CD4-positive, alpha-beta T cell treated with Interleukin-12 subunit alpha and Interleukin-12 subunit beta, for 1 hour (primary cell): Measurements from ENCODE around the gene PRRG4.
"Not testable (repeated sequence)": the region's sequence is repeated elsewhere in the genome, so short reads cannot be mapped to it uniquely, and the experiment has no call there.

Source experiments
- DNase-seq: peaks from one replicate; pipeline ENCODE4 v3.0.0-alpha.2; 2020

PRRG4 gene

DNA sequence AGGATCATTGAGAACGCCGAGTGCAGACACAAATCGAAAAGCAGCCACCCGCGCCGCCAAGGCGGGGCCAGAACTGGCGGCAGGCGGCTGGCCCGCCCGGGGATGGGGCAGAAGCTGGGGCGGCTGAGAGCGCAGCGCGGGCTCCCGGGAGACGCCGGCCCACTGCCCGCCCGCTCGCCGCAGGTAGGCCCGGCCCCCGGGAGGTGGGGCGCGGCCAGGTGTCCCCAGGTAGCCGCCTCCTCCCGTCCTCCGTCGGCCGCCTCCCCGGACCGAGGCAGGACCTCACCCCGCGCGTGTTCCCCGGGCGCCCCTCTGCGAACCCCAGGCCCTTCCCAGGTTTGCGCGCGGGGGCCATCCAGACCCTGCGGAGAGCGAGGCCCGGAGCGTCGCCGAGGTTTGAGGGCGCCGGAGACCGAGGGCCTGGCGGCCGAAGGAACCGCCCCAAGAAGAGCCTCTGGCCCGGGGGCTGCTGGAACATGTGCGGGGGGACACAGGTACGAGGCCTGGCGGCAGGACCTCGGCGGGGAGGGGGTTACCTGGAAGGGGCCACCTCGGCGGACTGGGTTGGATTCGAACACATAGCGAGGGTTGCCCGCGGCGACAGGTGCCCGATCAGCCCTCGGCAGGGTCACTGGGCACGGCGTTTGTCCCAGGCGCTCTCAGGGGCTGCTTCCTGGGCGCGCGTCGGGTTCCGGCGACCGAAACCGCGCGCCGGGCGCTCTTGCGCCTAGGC lies at the start of gene PRRG4:
TSS of gene PRRG4 (plus strand) at position 248 of the 733 bp plus-strand sequence. CDS start 603 bp downstream, outside the sequence.
- DNase-seq = peak; percentile 21

GRCh38 chr11:32780839-32781238 lies 48.9 kb upstream of the PRRG4 start:
- not testable (repeated sequence) for DNase-seq

DNA sequence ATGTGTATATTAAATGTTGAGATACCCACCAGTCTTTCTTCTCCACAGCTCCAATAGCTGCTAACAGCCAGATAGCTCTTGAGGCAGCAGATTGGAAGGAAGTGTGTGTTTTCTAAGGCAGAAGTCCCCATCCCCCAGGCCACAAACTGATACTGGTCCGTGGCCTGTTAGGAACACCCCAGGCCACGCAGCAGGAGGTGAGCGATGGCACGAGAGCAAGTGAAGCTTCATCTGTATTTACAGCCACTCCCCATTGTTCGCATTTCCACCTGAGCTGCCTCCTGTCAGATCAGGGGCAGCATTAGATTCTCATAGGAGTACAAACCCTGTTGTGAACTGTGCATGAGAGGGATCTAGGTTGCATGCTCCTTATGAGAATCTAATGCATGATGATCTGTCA lies 48.0 kb upstream of the PRRG4 start:
- no peak for DNase-seq

- DNase-seq = no peak
Measured at GRCh38 chr11:32785262-32785661, 44.5 kb upstream of the PRRG4 start.

DNA sequence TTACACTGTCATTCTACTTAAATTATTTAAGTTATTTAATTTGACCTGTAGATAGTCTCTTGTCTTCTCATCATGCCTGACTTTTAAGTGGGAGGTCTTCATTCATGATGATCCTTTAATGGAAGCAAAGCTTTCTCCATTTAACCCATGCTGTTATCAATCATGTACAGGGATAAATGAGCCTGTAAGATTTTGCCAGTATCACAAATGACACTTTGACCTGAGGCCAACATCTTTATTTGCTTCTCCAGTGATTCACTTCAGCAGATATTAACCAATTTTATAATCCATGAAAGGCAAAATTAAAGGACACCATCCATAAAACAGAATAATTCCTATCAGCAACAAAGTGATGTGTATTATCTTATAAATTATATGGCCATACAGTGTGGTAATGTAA lies 42.9 kb upstream of the PRRG4 start:
- no peak for DNase-seq

DNA sequence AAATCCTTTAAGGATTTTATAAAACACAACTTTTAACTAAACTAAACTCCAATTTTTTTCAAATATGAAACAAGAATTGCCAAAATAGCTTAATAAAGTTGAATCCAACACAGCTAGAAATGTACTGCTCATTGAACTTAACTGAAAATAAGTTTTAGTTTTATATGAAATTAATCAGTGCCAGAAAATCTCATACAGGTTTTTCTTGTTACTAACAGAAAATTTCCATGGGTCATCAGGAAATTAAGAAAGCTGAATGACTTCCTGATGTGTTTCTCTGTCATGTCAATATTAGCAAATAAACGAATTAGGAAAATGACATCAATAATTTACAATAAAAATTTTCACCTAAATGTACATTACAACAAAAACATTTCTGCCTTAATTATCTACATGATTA lies 38.8 kb upstream of the PRRG4 start:
- no peak for DNase-seq

DNA sequence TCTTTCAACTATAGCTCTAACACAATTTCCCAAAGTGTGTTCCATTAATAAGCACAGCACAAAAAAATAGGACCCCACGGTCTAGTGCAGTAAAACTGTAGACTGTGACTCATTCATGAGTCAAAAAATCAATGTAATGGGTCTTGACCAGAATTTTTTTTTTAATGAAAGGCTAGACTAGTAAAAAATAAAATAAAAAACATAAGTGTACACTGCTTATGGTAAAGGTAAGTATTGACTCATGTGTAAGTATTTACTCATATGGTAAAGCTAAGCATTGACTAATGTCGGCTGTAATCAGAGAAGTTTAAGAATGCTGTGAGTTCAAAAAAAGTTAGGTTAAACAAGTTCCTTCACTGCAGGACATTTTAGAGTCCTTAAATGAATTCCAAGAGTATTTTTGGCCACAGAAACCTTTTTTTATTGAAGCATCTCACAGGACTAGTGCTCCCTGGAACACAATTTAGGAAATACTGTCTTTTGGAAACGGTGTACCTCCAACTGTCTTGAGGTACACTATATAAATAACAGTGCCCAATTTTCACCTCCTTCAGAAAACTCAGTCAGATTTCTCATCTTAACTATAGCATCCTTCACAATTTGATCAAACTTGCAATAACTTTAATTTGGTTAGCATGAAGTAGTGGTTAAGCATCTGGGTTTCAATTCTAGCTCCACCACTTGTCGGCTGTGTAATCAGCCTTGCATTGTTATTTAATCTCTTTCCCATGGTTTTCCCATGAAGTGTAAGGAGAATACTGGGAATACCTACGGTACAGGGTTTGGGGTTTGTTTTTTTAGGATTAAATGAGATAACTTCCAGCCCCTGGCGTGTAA lies 37.4 kb upstream of the PRRG4 start:
- no peak for DNase-seq

DNA sequence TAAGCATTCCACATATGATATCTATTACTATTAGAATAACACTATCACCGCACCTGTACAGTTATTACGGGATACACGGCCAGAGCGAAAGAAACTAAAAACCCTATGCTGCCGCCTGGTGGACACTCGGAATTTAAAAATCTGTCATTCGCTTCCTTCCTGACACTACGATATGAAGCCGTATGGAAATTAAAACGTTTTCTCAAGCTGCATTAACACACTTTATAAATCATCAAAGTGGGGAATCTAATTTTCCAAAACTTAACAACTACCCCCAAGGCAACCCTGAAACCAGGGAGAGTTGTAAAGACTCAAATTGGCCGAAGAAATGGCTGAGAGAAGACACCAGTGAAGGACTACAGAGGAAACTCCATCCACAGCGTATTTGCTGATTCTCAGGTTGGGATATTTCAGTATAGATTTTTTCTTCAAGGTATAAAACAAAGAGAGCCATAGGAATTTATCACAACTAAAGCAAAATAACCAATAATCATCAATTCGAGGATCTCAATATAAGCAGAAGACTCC lies 36.7 kb upstream of the PRRG4 start:
- DNase-seq = peak; percentile 60

DNA sequence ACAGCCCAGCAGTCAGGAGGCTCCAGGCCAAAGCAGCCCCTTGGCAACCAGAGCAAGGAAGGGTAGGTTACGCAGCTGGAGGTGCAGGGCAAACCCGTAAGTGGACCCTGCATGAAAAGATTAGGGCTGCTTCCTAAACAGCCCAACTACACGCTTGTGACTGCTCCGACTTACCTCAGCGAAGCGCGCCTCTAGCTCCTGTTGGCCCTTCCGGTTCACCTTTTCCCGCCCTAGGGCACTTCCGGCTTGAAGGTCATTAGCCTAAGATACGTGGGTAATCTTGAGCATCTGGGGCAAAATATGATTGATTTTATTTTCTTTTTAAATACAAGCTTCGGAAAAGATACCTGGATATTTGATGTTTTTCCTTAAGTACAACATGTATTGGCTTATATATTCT lies 35.3 kb upstream of the PRRG4 start, which contains the start of gene CCDC73:
TSS of gene CCDC73 (minus strand) at position 224 of the 400 bp plus-strand sequence. CDS start 34,419 bp downstream, outside the sequence.
- no peak for DNase-seq

DNA sequence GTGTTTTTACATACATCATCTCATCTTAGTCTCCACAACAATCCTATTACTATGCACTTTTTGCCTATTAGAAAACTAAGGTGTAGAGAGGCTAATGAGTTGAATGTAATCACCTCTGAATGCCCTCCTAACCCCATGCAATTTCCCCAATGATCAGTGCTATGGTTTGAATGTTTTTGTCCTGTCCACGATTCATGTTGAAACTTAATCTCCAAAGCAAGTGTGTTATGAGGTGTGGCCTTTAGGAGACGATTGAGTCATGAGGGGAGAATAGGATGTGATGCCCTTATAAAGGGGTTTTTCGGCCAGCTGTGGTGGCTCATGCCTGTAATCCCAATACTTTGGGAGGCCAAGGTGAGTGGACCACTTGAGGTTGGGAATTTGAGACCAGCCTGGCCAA lies 33.3 kb upstream of the PRRG4 start:
- no peak for DNase-seq

GRCh38 chr11:32809313-32809712 lies 20.4 kb upstream of the PRRG4 start:
- DNase-seq = peak; percentile 36

DNA sequence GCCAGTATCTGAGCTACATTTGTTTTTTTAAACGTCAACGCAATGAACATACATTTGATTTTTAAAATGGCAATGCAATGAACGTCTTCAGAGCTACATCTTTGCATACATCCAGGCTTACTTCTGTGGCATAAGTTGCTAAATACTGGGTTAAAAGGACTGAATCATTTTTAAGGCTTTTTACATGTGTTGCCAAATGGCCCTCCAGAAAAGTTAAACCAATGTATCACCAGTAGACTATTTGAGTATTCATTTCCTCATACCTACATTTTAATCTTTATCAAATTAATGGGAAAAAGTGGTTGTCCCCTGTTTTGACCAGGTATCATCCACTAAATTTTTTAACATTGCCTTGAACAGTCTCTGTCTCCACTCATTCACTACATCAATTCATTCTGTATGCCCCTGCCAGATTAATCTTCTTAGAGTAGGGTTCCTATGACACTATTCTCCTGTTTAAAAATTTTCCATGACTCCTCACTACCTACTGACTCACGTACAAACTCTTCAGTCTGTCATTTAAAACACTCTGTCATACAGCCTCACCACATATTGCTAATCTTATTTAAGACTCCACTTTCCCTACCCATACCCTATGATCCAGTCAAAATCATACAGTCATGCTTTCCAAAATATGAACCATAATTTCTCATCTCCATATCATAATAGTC lies 12.4 kb upstream of the PRRG4 start:
- DNase-seq = no peak

DNA sequence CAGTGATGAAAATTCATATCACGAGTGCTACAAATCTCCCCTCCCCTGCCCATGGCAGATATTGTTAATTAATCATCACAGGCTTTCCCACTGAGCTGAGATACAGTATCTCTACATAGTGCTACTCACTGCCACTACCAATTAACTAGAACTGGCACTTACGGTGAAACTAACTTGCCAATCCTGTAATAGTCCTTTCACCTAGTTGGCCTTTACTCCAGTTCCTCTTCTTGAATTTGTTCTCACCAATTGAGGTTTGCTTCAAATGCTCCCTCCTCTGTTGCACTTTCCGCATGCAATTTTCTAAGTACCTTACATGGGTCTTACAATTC lies 11.9 kb upstream of the PRRG4 start:
- no peak for DNase-seq

DNA sequence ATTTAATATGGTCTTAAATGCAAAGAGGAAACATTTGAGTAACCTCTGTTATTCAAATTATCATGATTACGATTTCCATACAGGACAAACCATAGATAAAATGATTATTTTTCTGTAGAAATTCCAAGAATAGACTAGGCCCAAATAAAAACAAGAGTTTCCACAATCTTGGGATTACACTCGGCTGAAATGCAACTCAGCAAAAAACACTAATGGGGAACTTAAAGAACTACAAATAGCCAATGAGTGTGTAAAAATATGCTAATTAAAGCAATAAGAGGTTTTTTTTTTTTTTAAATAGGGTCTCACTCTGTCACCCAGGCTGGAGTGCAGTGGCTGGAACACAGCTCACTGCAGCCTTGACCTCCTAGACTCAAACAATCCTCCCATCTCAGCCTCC lies 10.5 kb upstream of the PRRG4 start:
- DNase-seq = no peak

GRCh38 chr11:32820497-32820896 lies 9.2 kb upstream of the PRRG4 start:
- DNase-seq = no peak

DNA sequence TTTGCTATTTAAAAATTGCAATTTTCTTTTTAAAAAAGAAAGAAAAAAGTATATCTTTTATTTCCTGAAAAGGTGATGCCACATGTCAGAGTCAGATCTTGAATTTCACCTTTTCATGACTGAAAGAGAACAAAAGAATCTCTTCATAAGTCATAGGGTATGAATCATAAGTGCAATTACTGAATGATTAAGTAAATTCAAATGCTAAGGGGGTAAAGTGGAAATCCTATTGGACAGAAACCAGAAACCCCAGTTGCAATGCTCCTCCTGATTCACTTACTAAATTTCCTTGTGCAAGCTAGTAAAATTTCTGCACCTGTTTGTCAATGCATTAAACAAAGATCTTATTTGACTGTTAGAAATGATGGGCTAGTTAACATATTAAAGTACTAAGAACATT lies 8.2 kb upstream of the PRRG4 start:
- no peak for DNase-seq

DNA sequence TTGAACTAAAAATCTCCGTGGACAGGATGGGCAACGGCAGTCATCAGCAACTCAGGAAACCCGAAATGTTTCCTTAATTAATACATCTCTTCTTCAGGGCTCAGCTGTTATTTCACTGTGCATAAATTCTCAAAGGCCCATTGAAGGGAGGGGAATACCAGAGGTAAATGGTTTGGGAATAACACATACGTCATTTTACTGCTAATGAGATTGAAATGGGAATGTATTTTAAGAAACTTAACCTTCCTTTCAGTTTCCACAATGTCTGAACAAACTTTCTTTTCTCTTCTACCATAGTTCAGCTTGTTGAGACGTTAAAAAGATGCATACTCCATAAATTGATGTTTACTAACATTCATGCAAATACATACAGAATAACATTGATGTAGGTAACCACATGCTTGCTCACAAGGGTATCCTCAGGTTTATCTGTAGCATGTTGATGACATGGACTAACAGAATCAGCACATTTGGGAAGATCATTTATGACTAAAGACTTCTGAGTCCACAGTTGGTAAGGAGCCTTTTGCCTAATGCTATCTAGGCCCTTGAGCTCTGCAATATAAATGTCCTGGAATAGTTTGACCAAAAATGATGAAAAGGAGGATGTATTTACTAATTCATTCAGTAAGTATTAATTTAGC lies 7.7 kb upstream of the PRRG4 start:
- no peak for DNase-seq

- not testable (repeated sequence) for DNase-seq
Measured at GRCh38 chr11:32823617-32824016, 6.1 kb upstream of the PRRG4 start.

DNA sequence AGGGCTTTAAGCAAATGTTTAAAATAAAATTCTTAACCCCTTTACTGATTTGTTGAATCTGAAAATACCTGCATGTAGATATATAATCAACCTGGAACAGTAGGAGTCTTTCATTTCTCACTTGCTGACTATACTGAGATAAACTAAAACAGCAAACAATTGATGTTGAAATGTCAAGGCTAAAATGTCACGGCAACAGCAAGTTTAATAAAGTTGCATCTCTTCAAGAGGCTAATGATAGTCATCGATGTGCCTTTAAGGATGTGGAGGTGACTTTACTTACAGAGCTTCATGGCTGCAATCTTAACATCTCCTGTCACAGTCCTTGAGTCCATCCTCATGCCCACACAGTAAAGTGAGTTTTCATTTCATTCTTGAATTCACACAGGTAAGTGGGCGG lies 3.6 kb upstream of the PRRG4 start:
- DNase-seq = no peak

DNA sequence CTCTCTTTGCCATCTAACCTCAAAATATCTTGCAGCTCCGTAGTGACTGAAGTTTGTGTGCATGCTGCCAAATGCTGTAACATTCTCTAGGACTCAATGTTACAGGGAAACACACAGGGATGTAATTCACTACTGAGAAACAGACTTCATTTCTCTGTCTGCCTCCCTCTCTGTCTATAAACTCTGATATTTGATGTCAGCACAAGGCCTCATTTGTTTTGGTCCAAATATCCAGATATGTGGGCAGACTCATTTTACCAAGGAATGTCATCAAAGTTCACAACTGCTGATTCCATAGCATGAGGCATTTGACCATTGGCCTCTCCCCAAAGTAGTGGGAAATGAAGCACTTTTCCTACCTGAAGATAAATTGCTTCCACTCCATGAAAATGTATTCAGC lies 2.5 kb upstream of the PRRG4 start:
- no peak for DNase-seq

DNA sequence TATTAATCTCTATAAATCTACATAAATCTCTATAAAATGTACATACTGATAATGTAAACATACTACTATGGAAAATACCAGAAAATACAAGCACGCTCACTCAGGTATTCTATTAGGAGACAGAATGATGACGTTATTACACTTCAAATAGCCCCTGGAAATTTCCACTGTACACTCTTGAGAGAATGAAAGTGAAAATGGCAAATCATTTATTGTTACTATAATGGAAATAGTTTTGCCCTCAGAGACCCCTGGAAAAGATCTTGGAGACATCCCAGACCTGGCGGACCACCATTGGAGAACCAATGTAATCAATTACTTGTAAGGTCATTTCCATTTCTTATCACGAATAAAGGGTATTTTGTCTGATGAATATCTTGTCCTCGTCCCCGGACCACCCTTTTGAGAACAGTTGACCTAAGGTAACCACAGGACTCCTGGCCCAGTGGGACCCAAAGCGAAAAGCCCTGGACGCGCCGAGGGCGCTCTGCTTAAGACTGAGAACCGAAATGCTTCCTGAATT lies 509 bp upstream of the PRRG4 start:
- DNase-seq = peak; percentile 1

GRCh38 chr11:32830413-32830738 lies 649 bp downstream of the PRRG4 start:
- DNase-seq = no peak

- DNase-seq = no peak
Measured at GRCh38 chr11:32830796-32831195, 1.1 kb downstream of the PRRG4 start.
